HG02610 (cell line): Measurements from ENCODE around the gene ADGRG7.

Experiments used
- ATAC-seq: cut with Tn5 transposase; IDR thresholded peaks from one replicate; pipeline ENCODE4 v1.9.1; 2021; ENCODE audit warnings: mild to moderate bottlenecking, moderate library complexity; ENCODE audit not compliant: unreplicated experiment

The ADGRG7 gene

DNA sequence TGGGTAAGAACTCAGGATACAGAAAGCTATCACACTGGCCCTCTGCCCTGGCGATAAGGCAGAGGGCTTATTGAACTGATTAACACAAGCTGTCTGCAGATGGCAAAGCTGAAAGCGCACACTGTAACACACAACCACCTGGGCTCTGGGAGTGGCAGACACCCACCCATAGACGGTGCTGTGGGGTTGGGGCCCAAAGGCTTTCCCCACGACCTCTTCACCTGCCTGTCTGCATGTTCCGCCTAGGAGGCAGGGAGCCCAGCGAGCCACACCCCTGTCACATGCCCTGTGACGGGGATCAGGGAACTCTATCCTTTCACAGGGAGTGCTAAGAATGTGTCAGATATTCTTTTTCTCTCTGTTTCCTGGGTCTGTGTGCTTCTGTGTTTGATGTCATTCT is 87.8 kb downstream of the ADGRG7 start:
- no peak for ATAC-seq

DNA sequence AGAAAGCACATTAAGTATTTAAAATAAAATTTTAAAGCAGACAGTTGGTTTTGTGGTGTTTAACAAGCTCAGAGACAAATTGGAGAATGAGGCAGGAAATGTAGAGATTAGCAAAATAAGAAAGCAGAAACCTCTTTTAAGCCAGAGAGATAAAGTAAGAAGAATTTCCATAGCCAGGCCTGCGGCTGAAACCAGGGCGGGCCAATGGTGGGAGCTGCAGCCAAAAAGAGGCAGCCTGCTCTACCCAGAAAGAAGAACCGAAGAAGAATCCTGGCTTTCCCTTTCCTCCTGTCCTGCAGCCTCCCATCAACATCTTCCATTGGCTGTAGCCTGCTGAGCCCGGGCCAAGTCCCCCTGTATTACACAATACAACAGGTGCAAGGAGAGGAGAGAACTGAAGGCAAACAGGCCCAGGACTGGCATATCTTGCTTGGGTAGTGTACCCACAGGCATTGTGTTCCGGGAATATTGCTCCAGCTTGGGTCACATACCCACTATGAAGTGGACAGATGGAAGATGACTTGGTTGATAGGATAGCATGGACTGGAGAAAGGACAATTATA is 88.4 kb downstream of the ADGRG7 start:
- ATAC-seq, result no peak

DNA sequence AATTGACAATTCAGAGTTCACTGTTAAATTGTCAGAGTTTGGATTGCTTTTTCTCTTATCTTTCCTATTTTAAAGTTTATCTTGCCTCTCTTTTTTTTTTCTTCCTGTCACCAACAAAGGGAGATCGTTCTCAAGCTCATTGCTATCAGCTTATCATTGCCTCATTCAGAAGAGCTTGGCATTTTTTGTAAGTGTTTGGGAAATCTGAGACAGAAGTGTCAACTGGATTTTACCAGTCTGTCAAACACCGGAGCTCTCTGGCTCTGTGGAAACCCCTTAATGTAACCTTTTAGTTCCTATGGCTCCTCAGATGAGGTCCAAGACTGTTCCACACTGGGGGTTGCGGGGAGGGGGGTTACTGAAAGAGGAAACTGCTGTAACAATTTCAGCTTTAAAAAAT is 89.3 kb downstream of the ADGRG7 start:
- no peak for ATAC-seq

DNA sequence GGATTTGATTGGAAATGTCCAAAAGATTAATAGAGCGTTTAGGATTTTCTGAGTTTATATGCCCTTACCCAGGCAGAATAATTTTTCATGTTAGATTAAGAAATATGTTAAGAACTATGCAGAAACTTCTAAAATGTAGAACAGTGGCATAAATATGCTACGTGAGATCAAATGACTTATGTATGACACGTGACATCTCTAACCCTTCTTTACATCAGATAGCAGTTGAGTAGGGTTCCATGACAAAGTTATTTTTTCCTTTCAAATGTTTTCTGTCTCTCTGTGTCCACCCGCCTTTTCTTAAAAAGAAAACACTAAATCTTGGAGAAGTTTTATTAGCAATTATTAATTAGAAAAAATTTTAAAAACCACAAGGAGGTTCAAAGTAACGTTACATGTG is 91.3 kb downstream of the ADGRG7 start:
- no peak for ATAC-seq

DNA sequence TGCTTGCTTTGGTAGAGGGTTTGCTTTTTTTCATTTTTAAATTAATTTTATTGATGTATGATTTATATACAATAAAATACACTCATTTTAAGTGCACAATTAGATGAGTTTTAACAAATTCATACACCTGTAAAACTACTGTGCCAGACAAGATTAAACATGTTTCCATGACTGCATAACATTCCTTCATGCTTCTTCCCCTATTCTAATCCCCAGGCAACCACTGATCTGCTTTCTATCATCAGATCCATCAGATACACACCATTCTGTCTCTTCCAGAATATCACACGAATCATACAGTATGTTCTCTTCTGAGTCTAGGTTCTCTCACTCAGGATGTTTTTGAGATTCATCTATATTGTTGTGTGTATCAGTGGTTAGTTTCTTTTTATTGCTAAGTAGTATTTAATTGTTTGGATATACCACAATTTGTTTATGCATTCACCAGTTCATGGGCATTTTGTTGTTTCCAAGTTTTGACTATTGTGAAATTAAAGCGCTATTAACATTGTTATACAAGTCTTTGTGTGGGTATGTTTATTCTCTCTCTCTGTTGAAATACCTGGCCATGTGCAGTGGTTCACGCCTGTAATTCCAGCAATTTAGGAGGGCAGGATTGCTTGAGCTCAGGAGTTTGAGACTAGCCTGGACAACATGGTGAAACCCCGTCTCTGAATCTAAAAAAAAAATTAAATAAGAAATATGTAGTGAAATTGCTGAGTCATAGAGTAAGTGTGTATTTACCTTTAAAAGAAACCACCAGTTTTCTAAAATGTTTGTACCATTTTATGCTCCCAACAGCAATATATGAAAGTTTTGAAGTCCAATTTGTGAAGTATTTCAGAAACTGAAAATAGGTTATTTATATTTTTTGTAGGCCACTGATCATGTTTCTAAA is 92.9 kb downstream of the ADGRG7 start:
- ATAC-seq, result no peak

DNA sequence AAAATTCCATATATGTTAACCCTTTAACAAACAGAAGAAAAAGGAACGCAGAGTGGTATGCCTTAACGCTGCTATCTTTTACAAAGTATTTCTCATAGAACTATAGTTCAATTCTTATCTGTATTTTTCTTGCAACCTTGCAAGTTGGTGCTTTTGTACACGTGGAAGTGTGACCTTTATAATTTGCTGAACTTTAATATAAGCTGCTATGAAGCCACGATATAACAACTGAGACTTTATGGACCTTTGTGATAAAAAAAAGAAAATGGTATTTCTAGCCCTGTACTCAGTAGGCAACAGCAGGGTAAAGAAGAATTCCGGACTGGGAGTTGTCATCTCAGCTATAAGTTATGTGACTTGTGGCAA is 93.6 kb downstream of the ADGRG7 start:
- no peak for ATAC-seq

DNA sequence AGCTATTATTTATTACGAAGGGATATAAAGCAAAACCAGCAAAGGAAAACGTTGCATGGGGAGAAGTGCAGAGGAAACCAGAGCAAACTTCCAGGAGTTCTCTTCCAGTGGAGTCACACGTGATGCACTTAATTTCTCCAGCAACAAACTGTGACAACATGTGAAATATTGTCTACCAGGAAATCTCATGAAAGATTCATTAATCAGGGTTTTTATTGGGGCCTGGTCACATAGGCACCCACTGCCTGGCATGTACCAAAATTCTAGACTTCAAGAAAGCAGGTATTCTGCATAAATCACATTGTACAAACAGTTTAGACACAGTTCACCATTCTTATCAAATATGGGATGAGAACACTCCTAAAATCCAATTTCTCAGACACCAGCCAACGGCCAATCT is 94.5 kb downstream of the ADGRG7 start:
- ATAC-seq, result no peak

DNA sequence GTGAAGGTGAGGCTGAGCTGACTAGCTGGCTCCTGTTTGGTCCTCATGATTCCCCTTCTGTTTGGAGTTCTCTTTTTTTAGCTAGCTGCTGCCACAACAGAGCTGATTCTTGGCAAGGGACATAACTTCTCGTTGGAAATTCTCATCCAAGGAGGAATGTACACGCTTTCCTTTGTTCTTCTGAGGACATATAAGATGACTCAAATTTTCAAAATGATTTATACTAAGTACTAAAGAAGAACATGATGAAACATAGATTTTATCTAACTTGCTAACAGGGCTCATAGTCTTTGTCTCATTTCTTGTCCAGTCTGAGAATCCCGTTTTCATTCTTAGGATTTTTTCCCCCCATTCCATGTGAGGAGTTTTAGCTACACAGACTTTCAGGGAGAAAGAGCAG is 97.0 kb downstream of the ADGRG7 start:
- ATAC-seq, result no peak

DNA sequence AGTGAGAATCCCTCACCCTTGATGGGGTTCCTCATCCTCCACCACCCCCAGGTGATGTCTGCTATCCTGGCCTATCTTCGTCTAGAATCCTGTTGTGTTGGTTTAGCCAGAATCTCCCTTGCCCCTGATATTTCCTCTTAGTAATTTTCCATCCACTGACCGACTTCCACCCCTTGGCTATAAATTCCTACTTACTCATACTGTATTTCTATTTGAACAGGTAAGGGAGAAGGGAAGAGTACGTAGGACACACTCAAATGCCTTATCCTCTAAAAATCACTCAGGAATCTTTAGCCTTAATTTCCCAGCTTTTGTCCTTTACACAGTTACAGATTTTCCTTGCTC is 99.2 kb downstream of the ADGRG7 start:
- ATAC-seq, result no peak

DNA sequence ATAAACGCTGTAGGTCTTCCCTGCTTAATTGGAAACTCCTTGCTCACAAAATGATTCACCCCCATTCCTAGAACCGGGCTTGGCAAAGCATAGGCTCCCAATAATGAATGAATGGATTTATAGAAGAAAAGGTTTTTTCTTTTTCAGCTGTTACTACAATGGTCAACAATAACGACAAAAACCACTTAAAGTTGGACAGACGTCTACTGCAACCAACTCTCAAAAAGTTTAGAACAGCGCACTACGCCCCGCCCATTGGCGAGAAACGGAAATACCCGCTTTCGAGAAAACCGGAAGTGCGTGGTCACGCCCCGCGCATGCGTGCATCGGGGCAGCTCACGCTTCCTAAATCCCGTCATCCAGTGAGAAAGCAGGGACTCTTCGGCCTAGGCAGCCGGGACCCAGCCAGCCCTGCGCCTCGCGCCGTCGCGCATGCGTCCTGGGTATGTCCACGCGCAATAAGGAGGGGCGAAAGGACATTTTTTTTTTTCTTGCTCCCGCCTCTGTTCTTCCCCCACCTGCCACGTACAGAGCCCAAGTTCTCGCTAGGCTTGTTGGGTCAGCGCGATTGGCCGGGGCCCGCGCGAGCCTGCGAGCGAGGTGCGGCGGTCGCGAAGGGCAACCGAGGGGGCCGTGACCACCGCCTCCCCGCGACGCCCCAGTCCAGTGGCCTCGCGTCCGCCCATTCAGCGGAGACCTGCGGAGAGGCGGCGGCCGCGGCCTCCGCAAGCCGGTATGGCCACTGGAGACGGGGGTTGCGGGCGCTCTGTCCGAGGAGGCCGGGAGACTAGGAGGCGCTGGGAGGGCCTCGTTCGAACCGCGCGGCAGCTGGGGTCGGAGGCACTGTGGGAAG is 99.8 kb downstream of the ADGRG7 start, which contains the start of gene TFG:
Gene TFG (plus strand): TSS at position 506 of the 853 bp plus-strand sequence. CDS start 4,192 bp downstream, outside the sequence.
- peak; percentile 93 for ATAC-seq

DNA sequence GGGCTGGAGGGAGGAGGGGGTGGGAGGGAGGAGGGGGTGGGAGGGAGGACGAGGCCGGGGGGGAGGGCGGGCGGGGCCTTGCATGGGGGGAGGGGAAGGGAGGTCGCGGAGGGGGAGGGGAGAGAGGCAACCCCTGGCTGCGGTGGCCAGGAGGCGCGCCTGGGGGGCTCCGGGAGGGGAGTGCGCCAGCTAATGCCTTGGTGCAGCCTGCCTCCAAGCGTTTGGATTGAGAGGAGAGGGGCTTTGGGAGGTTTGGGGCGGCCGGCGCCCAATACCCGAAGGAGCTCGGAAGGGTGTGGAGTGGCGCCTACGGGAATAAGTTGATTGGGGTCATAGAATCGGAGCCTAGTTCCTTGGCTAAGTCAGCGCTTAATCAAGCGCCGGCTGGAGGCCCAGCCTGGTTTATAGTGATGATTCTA is 100.5 kb downstream of the ADGRG7 start:
- no peak for ATAC-seq

DNA sequence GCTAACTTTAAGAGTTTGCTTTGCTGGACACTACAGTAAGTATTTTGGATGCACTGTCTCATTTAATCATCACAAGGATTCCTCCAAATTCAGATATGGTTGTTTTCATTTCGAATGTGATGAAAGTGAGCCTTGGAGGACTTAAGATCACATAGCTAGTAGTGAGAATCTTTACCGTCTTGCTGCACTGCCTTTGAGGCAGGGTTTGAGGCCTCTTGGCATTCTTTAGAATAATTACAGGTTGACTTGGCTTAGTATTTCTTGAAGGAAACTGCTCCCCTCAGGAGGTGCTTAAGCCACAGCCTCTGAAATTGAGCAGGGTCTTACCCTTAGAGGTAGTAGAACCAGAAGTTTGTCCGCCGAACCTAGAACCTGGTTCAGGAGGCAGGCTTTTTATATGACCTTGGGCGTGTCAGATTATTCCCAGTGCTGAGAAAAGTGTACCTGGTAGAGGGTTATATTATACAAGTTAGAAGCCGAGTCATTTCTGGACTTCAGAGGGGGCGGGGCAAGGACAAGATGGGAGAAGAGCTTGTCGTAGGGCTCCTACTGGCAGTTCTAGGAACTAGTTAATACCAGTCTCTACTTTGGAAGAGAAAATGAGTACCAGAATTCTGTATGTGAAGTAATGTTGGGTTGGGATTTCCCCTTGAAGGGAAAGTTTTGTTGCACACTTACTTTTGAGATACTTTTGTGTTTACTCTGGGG is 101.0 kb downstream of the ADGRG7 start:
- peak; percentile 44 for ATAC-seq

DNA sequence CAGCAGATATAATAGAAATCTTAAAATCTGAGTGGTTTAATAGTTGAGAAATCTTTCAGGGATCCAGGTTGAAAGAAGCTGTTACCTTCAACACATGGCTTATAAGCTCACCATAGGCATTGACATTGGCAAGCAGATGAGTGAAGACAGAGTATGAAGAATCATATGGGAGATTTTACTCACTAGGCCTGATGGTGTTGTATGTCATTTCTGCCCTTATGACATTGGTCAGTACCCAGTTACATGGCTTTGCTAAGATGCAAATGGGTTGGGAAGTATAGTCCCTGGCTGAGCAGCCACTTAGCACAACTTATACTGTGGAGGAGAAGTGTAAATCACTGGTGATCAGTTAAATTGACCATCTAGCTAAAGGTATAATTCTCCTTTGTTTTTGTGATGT is 105.8 kb downstream of the ADGRG7 start:
- ATAC-seq, result no peak

DNA sequence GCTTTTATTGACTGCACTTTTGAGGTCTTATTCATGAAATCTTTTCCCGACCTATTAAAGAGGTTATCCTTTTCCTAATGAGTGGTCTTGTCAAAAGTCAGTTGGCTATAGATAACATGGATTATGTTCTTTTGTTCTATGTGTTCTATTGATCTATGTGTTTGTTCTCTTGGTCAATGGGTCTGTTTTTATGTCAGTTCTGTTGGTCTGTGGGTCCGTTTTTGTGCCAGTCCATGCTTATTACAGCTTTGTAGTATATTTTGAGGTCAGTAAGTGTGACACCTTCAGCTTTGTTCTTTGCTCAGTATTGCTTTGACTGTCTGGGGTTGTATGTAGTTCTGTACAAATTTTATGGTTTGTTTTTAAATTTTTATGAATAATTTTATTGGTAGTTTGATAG is 107.7 kb downstream of the ADGRG7 start:
- ATAC-seq, result no peak

DNA sequence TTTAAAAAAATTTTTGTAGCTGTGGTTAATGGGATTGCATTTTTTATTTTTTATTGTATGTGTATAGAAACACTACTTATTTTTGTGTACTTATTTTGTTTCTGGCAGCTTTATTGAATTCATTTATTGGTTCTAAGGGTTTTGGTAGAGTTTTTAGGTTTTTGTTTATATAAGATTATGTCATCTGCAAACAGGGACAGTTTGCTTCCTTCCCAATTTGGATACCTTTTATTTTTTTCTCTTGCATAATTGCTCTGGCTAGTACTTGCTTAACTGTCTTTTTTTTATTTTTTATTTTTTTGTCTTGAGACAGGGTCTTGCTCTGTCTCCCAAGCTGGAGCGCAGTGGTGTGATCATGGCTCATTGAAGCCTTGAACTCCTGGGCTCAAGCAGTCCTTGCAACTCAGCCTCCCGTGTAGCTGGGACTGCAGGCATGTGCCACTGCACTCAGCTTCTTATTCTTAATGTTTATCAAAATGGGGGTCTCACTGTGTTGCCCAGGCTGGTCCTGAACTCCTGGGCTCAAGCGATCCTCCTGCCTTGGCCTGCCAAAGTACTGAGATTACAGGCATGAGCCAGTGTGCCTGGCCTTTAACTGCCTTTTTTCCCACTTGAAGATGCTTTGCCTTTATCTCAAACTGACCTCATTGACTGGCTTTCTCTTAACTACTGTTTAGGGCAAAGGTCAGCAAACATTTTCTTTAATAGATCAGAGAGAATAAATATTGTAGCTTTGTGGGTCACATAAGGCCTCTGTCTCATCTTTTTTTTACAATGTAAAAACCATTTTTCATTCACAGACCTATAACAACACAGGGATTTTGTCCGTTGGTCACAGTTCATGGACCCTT is 108.5 kb downstream of the ADGRG7 start:
- ATAC-seq, result no peak

DNA sequence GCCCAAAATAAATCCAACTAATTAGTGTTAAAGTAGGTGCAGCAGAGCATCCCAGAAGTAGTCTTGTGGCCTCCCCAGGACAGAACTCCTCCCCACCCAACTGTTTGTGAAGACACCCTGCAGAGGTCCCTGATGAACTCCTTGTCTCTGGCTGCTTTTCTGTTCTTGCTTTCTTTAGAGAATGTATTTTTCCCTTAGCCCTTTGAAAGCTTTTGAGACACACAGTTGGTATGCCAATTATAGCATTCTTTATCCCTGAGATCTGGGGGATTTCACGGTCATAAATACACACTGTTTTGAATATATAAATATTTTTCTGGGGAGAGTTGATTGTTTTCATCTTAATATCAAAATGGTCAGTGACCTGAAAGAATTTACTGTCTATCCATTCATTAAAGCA is 109.7 kb downstream of the ADGRG7 start:
- no peak for ATAC-seq

DNA sequence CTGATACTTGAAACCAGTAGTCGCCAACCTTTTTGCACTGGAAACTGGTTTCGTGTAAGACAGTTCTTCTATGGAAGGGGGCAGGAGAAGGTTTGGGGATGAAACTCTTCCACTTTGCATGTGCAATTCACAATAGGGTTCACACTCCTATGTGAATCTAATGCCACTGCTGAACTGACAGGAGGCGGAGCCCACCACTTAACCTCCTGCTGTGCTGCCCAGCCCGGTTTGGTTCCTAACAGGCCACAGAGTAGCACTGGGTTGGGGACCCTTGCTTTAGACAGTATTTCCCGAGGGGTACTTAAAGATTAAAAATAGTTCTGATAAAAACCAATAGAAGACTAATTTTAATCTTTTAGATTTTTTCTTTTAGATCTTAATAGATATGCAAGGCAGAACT is 111.0 kb downstream of the ADGRG7 start:
- ATAC-seq, result no peak

DNA sequence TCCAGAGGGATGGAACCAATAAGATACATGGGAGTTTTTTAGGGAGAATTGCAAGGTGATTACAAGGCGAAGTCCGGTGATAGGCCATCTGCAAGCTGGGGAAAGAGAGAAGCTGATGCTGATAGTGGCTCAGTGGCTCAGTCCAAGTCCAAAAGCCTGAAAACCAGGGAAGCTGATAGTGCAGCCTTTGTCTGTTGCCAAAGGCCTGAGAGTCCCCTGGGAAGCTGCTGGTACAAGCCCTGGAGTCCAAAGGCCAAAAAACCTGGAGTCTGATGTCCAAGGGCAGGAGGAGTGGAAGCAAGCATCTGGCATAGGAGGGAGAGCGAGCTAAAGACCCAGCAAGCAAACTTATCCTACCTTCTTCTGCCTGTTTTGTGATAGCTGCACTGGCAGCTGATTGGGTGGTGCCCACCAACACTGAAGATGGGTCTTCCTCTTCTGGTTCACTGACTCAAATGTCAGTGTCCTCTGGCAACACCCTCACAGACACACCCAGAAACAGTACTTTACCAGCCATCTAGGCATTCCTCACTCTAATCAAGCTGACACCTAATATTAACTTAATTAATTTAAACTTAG is 116.6 kb downstream of the ADGRG7 start:
- ATAC-seq, result no peak

DNA sequence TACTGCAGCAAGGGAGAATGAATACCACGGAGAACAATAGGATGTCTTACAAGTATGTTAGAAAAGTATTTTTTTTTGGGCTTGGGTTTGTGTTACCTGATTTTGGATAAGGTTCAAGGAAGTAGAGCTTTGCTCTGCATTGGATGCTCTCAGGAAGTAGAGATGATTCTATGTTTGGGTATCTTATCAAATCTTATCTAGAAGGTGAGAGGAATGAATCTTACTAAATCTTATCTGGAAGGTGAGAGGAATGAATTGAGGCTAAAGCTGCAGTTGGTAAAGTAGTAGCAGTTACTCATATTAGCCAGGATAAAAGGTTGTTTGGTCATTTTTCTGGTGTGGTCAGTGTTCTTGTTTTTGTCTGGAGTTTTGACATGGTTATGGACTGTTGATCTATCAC is 117.3 kb downstream of the ADGRG7 start:
- no peak for ATAC-seq

DNA sequence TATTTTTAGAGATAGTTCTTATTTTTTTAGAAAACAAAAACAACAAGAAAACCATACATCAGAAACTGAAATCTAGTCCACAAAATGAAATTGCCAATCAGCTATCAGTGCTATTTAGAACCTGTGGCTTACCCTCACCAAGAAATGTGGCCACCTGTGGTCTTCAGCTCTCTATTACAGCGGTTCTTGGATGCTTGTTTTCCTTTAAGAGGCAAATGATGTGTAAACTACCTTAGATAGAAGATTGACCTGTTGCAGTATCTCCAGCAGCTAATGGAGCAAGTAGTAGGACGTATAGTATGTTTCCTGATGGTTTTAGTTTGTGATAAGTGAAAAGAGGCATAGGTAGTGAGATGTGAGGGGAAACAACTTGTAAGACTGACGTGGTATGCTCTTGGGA is 121.1 kb downstream of the ADGRG7 start:
- ATAC-seq, result peak; percentile 60
